AG10803 (cell line): ENCODE data around the gene TTC7B.

Experiments
- DNase-seq: peaks from one replicate; pipeline ENCODE4 v3.0.0; 2010; ENCODE audit warnings: low read depth
- H3K4me3 ChIP-seq: 2 replicates; pipeline ENCODE4 v1.5.1; 2011; ENCODE audit warnings: mild to moderate bottlenecking, low read length, control low read depth
- TF ChIP-seq, protein P1 (sequence below): conservative IDR thresholded peaks from 2 replicates; pipeline ENCODE4 v1.5.1; 2011; ENCODE audit warnings: mild to moderate bottlenecking, low read length, control low read depth, inconsistent platforms

TTC7B gene

DNA sequence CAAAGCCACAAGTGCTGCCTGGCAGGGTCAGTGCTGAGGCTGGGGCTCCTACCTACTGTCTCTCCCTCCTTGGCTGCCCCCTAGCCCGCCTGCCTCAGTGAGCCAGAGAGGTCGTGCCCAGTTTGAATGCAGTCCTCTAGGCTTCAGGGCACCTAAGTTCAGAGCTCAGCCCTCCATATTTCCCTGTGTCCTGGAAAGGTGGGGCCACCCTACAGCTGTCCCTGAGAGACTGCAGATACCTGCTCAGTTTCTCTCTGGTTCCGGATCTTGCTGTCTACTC, 276.8 kb downstream of the TTC7B start:
- no peak for DNase-seq
- TF ChIP-seq, protein P1, sequence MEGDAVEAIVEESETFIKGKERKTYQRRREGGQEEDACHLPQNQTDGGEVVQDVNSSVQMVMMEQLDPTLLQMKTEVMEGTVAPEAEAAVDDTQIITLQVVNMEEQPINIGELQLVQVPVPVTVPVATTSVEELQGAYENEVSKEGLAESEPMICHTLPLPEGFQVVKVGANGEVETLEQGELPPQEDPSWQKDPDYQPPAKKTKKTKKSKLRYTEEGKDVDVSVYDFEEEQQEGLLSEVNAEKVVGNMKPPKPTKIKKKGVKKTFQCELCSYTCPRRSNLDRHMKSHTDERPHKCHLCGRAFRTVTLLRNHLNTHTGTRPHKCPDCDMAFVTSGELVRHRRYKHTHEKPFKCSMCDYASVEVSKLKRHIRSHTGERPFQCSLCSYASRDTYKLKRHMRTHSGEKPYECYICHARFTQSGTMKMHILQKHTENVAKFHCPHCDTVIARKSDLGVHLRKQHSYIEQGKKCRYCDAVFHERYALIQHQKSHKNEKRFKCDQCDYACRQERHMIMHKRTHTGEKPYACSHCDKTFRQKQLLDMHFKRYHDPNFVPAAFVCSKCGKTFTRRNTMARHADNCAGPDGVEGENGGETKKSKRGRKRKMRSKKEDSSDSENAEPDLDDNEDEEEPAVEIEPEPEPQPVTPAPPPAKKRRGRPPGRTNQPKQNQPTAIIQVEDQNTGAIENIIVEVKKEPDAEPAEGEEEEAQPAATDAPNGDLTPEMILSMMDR, result no peak
- no peak overlapping the region for H3K4me3 ChIP-seq

DNA sequence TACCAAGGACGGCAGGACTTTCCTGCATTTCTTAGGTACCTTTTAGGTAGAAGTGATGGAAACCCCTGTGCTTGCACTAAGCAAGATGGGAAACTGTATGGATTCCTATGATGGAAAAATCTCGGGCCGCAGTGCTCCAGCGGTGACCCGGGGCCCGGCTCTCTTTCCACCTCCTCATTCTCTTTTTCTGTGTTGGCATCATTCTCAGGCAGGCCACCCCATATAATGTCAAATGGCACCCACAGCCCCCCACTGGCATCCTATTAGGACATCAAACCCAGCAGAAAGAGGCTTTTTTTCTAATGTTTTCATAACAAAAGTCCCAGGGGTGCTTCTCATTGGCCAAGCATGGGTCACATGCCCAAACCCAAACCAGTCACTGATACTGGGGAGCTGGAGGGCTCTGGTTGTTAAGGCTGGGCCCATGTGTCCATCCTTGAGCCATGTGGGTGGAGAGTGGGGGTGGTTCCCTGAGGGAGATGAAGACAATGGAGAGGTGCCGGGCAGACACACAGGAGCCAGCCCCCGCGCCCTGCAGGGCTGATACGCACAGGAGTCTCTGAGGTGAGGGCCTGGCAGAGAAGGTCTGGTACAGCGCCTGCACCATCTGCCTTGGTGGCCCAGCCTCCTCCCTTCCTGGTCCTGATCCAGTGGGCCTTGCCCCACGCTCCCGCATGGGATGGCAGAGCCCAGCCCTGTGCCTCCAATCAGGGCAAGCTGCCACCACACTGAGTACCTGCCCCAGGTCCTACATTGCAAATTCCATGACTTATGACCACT, 277.3 kb downstream of the TTC7B start:
- TF ChIP-seq, protein P1, result no peak
- no peak overlapping the region for H3K4me3 ChIP-seq
- DNase-seq, result no peak

DNA sequence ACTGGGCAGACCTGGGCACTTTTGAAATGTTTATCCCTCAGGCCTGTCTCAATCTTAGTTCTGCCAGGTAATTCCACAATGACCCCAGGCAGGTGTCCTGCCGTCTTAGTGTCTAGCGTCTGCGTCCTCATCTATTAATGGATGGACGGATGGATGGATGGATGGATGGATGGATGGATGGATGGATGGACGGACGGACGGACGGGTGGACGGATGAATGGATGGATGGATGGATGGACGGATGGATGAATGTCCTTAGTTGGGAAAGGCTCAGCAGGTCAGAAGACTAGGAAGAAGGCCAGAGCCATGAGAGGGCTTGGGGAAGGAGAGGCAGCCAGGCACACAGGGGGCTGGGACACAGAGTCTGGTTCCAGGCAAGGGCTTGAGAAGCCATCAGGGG, 278.1 kb downstream of the TTC7B start:
- no peak overlapping the region for H3K4me3 ChIP-seq
- no peak for DNase-seq
- TF ChIP-seq, protein P1, result no peak

DNA sequence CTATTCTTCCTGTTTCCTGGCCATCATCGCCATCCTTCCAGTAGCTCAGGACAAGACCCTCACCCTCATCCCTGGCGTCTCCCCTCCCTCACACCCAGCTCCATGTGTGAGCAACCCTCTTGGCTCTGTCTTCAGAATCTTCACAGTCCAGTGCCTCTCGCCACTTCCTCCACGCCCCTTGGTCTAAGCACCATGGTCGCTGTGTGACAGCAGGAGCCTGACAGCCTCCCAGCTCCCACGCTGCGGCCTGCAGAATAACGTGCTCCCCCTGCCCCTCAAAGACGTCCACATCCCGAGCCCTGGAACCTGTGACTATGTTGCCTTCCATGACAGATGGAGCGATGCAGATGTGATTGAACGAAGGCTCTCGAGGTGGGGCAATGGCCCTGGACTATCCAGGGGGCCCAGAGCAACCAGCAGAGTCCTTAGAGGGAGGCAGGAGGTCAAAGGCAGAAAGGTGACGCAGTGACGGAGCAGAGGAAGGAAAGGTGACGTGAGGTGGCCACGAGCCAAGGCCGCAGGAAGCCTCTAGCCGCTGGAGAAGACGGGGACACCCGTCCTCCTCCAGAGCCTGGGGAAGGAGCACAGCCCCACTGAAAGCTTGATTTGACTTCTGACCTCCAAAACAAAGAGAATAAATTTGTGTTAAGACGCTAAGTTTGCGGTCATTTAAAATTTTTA, 279.6 kb downstream of the TTC7B start:
- TF ChIP-seq, protein P1, result no peak
- H3K4me3 ChIP-seq, result no peak overlapping the region
- no peak for DNase-seq

DNA sequence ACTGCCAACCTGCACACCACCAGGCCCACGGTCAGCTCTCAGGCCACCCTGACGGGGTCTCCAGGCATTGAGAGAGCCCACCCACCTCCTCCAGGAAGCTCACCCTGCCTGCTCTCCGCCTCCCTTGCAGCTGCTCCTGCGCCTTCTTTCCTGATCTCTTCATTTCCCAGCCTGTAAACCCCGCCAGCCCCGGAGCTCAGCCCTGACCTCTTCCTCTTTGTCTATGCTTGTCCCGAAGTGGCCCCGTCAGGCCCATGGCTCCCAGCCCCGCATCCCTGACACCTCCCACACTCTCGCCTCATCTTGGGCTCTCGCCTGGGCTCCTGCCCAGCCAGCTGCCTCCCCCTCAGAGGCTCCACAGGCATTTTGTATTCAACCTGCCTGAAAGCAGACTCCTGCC, 280.1 kb downstream of the TTC7B start:
- no peak for DNase-seq
- H3K4me3 ChIP-seq, result no peak overlapping the region
- TF ChIP-seq, protein P1, result no peak

DNA sequence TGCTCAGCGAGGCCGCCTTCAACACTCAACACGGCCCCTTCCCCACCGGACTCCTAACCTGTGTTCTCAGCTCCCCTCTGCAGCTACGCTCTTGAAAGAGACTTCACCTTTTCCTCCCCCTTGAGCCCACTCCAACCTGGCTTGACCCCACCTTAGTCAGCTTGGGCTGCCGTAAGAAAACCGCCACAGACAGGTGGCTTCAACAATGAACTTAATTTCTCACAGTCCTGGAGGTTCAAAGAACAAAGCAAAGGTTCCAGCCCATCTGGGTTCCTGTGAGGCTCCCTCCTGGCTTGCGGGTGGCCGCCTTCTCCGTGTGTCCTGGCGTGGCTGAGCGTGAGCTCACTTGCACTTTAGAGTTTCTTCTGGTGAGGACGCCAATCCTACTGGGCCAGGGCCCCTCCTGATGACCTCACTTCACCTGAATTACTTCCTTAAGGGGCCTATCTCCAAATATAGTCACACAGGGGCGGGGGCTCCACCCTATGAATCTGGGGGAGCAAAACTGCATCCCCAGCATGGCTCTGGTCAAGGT, 280.6 kb downstream of the TTC7B start:
- TF ChIP-seq, protein P1, result no peak
- H3K4me3 ChIP-seq, result no peak overlapping the region
- no peak for DNase-seq
